ENCODE measurements around the gene LRRC14B.

LRRC14B gene
- 0 to 1.1 (median 0) reads per million in 17 experiments for total RNA-seq

GRCh38 chr5:191036-191948 lies at the start of gene LRRC14B:
Gene LRRC14B, plus strand, starts transcription at chr5:191495. Its CDS starts 44 bp downstream, at chr5:191539.
- DNase-seq: no peak

- DNase-seq: no peak
Observed at GRCh38 chr5:141761-142160, 49.5 kb upstream of the LRRC14B start.

GRCh38 chr5:142246-142810 lies 49.0 kb upstream of the LRRC14B start:
- no peak for DNase-seq

- no peak for DNase-seq
Observed at GRCh38 chr5:143041-143440, 48.3 kb upstream of the LRRC14B start.

- DNase-seq: no peak
Observed at GRCh38 chr5:144941-145340, 46.4 kb upstream of the LRRC14B start.

- no peak for DNase-seq
Observed at GRCh38 chr5:145585-146323, 45.5 kb upstream of the LRRC14B start.

- peak in 1 of 4 experiments; percentile 5 for DNase-seq
Observed at GRCh38 chr5:147751-148150, 43.5 kb upstream of the LRRC14B start.

- peak in 2 of 4 experiments; percentile 26 to 33 for DNase-seq
Observed at GRCh38 chr5:149745-150485, 41.4 kb upstream of the LRRC14B start.

GRCh38 chr5:150746-151145 lies 40.5 kb upstream of the LRRC14B start:
- DNase-seq: no peak

GRCh38 chr5:152077-152476 lies 39.2 kb upstream of the LRRC14B start:
- DNase-seq: no peak

GRCh38 chr5:153256-153655 lies 38.0 kb upstream of the LRRC14B start:
- DNase-seq: no peak

- no peak for DNase-seq
Observed at GRCh38 chr5:154236-154635, 37.1 kb upstream of the LRRC14B start.

- no peak for DNase-seq
Observed at GRCh38 chr5:154826-155225, 36.5 kb upstream of the LRRC14B start.

- no peak for DNase-seq
Observed at GRCh38 chr5:155651-156410, 35.5 kb upstream of the LRRC14B start.

- no peak for DNase-seq
Observed at GRCh38 chr5:156411-157072, 34.8 kb upstream of the LRRC14B start.

GRCh38 chr5:157126-157715 lies 34.1 kb upstream of the LRRC14B start:
- DNase-seq: no peak

GRCh38 chr5:157801-158200 lies 33.5 kb upstream of the LRRC14B start:
- no peak for DNase-seq

GRCh38 chr5:158807-159447 lies 32.4 kb upstream of the LRRC14B start:
- no peak for DNase-seq

GRCh38 chr5:159448-160172 lies 31.7 kb upstream of the LRRC14B start:
- DNase-seq: no peak

- no peak for DNase-seq
Observed at GRCh38 chr5:160173-160510, 31.2 kb upstream of the LRRC14B start.
